ENCODE data around the gene PEAK1. TPM values are rescaled to one million over a fixed set of nuclear protein-coding genes. Genes with fewer than 3 reads are reported as not detected.
A peak's percentile ranks its signal among the peaks of the same experiment; 100 is the strongest.

PEAK1 gene
- total RNA-seq, 6 donors from 2014 or later = 82.8 to 142 (median 90.1) TPM

DNA sequence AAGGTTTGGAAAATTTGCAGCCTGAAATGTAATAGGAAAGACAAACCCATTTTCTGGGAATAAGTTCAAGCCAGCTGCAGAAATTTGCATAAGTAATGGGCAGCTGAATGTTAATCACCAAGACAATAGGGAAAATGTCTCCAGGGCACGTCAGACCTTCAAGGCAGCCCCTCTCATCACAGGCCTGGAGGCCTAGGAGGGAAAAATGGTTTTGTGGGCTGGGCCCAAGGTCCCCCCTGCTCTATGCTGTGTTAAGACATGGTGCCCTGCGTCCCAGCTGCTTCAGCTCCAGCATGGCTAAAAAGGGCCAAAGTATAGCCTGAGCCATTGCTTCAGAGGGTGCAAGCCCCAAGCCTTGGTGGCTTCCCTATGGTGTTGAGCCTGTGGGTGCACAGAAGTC lies 184.3 kb downstream of the PEAK1 start:
- TF ChIP-seq EP300 (IDR thresholded peaks at IDR 0.05) = no peak
- no peak for TF ChIP-seq POLR2A (IDR thresholded peaks at IDR 0.05)
- ATAC-seq (ENCODE audit: low FRiP score in 2 of 2) = no peak

DNA sequence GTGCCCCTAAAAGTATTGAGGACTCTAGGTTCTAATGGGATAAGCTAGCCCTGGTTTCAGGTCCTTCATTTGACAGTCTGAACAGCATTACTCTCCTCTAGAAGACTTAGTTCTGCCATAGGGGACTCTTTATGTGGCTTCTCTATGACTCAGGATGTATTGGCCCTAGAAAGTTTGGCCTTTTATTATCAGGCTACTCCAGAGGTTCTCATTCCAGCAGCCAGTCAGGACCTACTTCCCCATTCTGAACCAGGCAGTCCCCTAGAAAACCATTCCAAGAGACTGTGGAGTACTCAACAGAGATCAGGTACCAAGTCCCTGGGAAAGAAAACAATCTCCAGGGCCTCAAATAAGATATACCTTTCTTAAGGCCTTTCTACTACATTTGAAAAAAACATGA lies 191.1 kb downstream of the PEAK1 start:
- H3K27ac ChIP-seq = no peak overlapping the region
- TF ChIP-seq EP300 (IDR thresholded peaks at IDR 0.05) = no peak
- TF ChIP-seq, protein P1, sequence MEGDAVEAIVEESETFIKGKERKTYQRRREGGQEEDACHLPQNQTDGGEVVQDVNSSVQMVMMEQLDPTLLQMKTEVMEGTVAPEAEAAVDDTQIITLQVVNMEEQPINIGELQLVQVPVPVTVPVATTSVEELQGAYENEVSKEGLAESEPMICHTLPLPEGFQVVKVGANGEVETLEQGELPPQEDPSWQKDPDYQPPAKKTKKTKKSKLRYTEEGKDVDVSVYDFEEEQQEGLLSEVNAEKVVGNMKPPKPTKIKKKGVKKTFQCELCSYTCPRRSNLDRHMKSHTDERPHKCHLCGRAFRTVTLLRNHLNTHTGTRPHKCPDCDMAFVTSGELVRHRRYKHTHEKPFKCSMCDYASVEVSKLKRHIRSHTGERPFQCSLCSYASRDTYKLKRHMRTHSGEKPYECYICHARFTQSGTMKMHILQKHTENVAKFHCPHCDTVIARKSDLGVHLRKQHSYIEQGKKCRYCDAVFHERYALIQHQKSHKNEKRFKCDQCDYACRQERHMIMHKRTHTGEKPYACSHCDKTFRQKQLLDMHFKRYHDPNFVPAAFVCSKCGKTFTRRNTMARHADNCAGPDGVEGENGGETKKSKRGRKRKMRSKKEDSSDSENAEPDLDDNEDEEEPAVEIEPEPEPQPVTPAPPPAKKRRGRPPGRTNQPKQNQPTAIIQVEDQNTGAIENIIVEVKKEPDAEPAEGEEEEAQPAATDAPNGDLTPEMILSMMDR (IDR thresholded peaks at IDR 0.05) = no peak
- TF ChIP-seq POLR2AphosphoS5 (IDR thresholded peaks at IDR 0.05) = no peak
- TF ChIP-seq POLR2A (IDR thresholded peaks at IDR 0.05) = no peak
- no peak for DNase-seq
- peaks cover 10 to 21% (median 14%) of the 10 kb centered on the region in 4 donors for H3K4me1 ChIP-seq
- no peaks in the 10 kb centered on the region for H3K27me3 ChIP-seq
- ATAC-seq (ENCODE audit: low FRiP score in 2 of 2) = no peak
- no peak overlapping the region for H3K4me3 ChIP-seq
- H3K36me3 ChIP-seq = no peaks in the 10 kb centered on the region
- H3K9me3 ChIP-seq = no peaks in the 10 kb centered on the region

More for the DNA sequence above, 184.3 kb downstream of the PEAK1 start:
- Histone ChIP-seq H3K4me3 (no peak overlapping the region), H3K36me3 (peaks cover 0 to 20% (median 5%) of the 10 kb centered on the region in 4 donors), H3K9me3 (no peaks in the 10 kb centered on the region), H3K4me1 (no peaks in the 10 kb centered on the region), H3K27me3 (no peaks in the 10 kb centered on the region), H3K27ac (no peak overlapping the region)
- no peak for DNase-seq
- WGBS, 2 donors = 86 to 94% methylated on average over 2 of the region's 2 CpGs

DNA sequence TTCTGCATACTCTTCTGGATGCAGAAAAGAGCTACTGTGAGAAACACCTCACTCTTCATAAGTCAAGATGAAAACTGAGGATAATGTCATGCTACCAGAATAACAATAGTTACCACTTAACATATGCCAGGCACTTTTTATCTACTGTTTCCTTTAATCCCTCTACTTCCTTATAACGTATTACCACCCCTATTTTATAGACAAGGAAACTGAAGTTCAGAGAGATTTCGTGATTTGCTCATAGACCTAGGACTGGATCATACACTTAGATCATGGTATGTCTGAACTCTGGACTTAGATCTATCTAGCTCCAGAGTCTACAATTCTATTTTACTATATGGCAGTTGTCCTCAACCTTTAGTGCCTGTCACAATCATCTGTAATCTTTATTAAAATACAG lies 193.3 kb downstream of the PEAK1 start:
- peak overlapping the region in 1 of 4 donors; percentile 38 for H3K27ac ChIP-seq
- TF ChIP-seq POLR2AphosphoS5 (IDR thresholded peaks at IDR 0.05) (no peak), POLR2A (IDR thresholded peaks at IDR 0.05) (no peak), EP300 (IDR thresholded peaks at IDR 0.05) (no peak)
- TF ChIP-seq, protein P1 (IDR thresholded peaks at IDR 0.05) = no peak
- peaks cover 10 to 25% (median 15%) of the 10 kb centered on the region in 4 donors for H3K4me1 ChIP-seq
- H3K27me3 ChIP-seq = no peaks in the 10 kb centered on the region
- WGBS, 2 donors = 53 to 54% methylated on average over 2 of the region's 2 CpGs
- H3K9me3 ChIP-seq = no peaks in the 10 kb centered on the region
- no peaks in the 10 kb centered on the region for H3K36me3 ChIP-seq
- H3K4me3 ChIP-seq = no peak overlapping the region
- no peak for DNase-seq
- ATAC-seq (ENCODE audit: low FRiP score in 2 of 2) = no peak

DNA sequence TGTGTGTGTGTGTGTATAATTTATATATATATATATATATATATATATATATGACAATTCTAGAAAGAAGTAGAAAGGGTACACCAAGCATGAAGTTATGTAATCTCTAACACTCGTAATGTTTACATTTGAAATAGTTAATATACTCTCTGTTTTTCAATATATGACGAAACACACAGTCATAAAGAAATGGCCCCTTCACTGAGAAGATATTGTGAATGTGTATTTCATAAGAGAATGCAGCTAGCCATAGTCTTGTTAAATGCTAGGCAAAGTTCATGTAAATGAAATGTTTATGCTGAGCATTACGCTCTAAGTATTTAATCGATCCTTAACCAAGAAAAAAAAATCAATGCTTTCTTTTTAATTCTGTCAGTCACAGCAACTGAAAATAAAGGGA lies 194.3 kb downstream of the PEAK1 start:
- no peaks in the 10 kb centered on the region for H3K27me3 ChIP-seq
- no peak for ATAC-seq (ENCODE audit: low FRiP score in 2 of 2)
- no peak overlapping the region for H3K27ac ChIP-seq
- TF ChIP-seq POLR2AphosphoS5 (IDR thresholded peaks at IDR 0.05) (no peak), EP300 (IDR thresholded peaks at IDR 0.05) (no peak), POLR2A (IDR thresholded peaks at IDR 0.05) (no peak)
- TF ChIP-seq, protein P1 (IDR thresholded peaks at IDR 0.05) = no peak
- WGBS, 2 donors = 75 to 78% methylated on average over 4 of the region's 4 CpGs
- no peak overlapping the region for H3K4me3 ChIP-seq
- no peaks in the 10 kb centered on the region for H3K9me3 ChIP-seq
- no peaks in the 10 kb centered on the region for H3K36me3 ChIP-seq
- DNase-seq = no peak
- peaks cover 10 to 25% (median 15%) of the 10 kb centered on the region in 4 donors for H3K4me1 ChIP-seq

DNA sequence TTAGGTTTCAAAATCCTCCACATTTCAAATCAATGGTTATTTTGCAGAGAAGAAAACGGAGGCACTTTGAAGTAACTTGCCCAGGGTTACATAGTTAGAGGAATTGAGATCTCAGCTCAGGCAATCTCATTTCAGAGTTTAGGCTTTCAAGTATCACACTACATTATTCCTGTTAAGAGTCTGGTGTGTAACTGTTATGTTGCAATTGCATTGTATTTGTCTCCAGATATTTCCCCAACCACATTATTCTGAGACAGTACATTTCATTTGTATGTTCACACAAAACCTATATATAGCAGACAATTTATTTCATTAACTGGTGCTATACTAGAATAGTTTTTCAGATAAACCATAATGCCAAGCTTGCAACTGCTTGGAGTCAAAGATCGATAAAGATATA lies 194.8 kb downstream of the PEAK1 start:
- Histone ChIP-seq H3K4me3 (no peak overlapping the region), H3K27ac (peak overlapping the region in 2 of 4 donors; percentile 21 to 62), H3K27me3 (no peaks in the 10 kb centered on the region), H3K4me1 (peaks cover 10 to 25% (median 15%) of the 10 kb centered on the region in 4 donors), H3K36me3 (no peaks in the 10 kb centered on the region), H3K9me3 (no peaks in the 10 kb centered on the region)
- TF ChIP-seq POLR2AphosphoS5 (IDR thresholded peaks at IDR 0.05) = no peak
- TF ChIP-seq POLR2A (IDR thresholded peaks at IDR 0.05) = no peak
- no peak for TF ChIP-seq EP300 (IDR thresholded peaks at IDR 0.05)
- TF ChIP-seq, protein P1 (IDR thresholded peaks at IDR 0.05) = no peak
- 53 to 81% methylated on average over 2 of the region's 2 CpGs for WGBS, 2 donors
- ATAC-seq (ENCODE audit: low FRiP score in 2 of 2) = no peak
- DNase-seq = no peak
